ENCODE measurements around the gene PTPRZ1.

PTPRZ1 gene

DNA sequence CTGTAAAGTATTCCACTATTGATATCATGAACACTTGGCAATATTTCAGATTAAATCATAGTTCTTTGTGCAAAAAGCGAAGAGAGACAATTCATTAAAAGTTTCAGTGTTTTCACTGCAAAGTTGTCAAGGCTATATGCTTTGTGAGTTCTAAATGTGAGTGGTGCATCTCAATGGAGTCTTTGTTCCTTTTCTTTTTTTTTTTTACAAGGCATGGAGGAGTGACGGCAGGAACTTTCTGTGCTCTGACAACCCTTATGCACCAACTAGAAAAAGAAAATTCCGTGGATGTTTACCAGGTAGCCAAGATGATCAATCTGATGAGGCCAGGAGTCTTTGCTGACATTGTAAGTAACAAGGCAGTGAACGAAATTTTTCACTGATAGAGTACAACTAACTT, 186.6 kb downstream of the PTPRZ1 start:
- no peak for DNase-seq

DNA sequence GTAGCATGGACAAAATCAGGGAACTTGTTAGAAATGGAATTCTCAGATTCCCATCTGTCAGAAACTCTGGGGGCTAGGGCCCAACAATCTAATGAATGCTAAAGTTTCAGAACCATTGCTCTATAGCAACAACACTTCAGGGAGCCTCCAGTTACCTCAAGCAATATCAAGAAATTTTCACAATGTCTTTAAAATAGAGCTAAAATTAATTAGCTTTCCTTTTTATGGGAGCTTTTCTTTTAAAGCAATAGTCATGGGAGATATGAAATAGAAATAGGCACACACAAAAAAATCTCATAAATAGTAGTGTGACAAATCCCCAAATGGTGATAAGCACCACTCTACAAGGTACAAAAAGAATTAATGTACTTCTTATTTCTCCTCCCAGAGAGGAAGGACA, 190.2 kb downstream of the PTPRZ1 start:
- DNase-seq, result no peak

DNA sequence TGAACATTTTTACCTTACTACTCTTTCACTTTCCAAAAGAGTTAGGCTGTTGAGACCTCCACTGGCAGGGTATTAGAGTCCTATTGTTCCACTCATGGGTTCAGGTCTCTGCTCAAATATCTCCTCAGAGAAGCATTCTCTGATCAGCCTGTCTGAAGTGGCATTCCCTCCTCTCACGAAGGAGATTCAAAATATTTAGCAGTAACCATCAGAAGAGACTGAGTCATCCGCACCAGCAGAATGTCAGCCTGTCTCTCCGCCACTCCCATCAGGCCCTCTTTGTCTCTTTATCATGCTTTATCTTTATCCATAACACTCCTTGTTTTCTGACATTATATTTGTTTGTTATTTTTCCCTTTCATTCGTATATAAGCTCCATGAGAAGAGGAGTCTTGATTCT, 192.0 kb downstream of the PTPRZ1 start:
- no peak for DNase-seq

DNA sequence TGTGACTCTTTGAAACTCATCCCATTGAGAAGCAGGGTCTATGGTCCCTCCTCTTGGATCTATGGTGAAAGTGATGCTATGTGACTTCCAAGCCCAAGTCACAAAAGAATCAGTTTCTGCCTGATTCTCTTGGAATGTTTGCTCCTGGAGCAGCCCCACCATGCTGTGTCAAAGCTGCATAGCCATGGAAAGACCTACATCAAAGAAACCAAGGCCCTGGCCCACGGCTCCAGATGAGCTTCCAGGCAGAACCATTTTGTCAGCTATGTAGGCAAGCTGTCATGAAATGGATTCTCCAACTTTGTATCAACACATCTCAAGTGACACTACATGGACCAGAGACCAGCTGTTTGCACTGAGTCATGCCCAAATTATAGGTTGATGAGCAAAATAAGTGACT, 194.1 kb downstream of the PTPRZ1 start:
- DNase-seq, result no peak

DNA sequence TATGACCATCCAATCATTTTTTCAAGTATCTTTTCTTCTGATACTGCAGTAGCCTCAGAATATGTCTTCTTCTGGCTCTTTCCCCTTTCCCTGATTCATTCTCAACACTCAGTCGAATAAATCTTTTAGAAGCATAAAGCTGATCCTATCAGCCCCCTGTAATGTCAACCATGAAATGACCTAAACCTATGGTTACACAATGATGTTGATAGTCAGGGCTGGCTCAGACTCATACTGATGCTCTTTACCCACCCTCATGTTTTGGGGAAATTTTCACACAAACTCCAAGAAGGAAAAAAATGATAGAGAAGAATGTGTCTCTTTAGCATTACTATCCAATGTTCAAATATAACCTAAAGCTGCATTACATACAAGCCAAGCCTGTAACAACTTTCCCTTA, 195.1 kb downstream of the PTPRZ1 start:
- DNase-seq, result no peak

DNA sequence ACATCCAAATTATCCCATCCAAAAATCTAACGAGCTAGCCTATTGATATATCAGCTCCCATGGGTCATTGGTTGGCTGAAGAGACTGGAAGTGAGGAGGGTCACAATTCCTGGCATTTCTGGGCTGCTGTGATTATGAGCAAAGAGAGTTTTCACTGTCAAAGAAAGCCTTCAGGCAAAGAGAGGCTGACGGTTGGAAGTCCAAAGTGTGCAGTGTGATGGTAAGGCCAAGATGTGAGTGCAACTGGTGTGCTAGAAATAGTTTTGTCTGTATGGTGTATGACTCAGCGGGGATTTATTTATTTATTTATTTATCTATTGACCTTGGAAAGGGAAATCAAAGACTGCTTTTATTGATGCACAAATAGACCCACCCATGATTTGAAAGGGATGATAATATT, 196.0 kb downstream of the PTPRZ1 start:
- no peak for DNase-seq

DNA sequence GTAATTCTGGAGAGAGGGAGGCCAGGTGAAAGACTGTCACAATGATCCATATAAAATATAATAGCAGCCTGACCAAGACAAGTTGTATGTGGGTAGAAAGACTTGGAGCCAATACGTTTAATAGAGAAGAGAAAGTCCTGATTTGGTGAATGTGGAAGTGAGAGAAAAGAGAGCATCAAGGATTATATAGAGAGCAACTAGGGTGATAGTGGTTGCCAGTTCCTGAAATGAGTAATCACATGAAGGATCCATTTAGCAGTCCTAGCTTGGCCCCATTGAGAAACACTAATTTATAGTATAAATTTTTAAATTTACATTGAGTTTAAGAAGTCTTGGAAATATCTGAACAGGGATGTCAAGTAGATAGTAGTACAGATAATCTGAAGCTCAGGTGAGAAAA, 197.1 kb downstream of the PTPRZ1 start:
- DNase-seq, result no peak

DNA sequence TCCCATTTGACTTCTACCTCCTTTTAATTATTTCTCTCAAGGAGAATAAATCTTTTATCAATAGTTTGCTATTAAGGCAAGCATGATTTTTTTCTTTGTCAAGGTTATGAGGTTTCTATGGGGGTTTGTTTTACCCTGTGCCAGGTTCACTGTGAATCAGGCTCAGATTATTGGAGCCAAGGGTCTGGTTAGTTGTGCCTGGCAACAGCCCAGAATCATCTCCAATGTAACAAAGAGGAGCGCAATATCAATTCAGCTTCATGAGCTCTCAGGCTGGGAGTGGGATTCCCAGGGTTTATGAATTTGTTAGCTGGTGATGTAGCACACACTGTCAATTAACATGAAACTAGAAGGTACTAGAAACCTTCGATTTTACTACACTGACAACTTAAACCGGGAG, 197.9 kb downstream of the PTPRZ1 start:
- no peak for DNase-seq

DNA sequence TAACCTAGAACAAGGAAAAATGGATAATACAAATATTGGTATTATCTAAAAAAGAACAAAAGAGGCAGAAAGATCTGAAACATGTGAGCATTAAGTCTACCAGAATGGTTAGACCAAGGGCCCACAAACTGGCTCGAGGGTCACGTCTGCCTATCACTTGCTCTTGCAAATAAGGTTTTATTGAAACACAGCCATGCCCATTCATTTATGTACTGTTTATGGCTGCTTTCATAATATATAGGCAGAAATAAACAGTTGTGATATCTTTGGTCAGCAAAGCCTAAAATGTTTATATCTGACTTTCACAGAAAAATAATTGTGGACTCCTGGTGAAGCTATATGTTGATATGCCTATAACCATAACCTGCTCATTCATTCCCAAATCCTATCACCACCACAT, 199.3 kb downstream of the PTPRZ1 start:
- DNase-seq, result no peak

DNA sequence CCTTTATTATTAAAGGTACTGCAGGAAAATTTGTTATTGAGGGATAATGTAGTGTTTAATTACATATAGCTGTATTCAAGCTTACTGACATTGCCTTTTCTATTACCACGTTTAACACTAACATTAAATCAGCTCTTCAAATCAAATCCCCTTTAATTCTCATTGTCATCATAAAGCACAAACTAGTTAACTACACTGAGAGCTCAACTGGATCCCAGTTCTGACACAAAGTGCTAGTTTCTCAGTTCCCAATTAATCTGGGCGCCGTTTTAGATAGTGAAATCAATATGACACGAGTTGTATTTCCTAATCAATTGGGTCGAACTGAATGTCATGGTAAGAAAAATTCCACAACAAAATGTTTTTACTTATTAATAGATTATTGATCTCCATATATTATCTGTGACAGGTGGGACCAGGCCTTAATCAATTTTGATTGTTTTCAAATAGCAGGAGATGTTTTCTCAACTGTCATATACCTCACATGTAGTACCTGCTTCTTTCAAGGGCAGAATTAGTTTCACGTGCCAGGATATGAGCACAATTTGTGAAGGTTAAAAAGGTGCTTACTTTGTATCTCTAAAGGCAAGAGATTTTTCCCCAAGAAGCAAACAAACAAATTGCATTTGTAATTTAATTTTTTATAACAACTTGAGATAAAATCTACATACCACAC, 200.1 kb downstream of the PTPRZ1 start:
- DNase-seq, result no peak

DNA sequence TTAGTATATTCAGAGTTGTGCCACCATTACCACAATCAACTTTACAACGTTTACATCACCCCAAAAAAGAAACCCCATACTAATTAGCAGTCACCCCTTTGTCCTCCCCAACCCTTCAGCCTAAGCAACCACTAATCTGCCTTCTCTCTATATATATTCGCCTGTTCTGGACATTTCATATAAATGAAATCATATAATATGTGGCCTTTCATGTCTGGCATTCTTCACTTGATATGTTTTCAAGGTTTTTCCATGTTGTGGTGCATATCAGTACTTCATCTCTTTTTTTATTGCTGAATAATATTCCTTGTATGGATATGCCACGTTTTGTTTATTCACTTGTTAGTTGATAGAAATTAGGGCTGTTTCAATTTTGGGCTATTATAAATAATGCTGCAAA, 200.7 kb downstream of the PTPRZ1 start:
- DNase-seq, result no peak

DNA sequence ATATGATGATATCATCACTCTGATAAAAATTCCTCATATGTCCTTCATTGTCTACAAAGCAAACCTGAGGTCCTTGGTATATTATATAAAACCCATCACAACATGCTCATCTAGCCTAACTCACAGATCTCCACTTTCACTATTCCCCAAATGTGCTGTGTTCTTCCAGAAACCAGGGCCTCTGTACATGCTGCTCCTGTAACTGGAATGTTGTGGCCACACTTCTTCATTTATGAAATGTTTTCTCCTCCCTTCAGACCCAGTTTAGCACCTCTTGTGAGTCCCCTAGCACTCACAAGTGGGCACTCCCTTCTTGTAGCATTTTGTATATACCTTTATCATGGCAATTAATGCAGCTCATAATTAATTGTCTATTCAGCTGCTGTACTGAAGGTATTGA, 209.2 kb downstream of the PTPRZ1 start:
- DNase-seq, result no peak

DNA sequence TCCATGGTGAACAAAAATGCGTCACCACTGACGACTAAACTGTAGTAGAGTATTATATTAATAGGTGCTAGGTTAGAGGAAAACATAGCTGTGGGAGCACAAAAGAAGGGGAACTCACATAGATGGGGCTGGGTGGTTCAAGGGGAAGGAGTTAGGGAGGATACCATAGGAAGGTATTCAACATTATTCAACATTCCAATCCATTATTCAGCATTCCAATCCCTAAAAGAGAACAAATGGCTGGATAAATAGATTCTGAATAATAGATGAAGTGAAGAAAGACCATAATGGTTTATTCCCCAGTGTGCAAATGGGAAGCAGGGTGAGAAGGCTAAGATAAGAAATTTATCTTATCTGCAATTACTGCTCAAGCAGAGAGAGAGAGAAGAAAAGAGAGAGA, 209.7 kb downstream of the PTPRZ1 start:
- DNase-seq, result no peak

DNA sequence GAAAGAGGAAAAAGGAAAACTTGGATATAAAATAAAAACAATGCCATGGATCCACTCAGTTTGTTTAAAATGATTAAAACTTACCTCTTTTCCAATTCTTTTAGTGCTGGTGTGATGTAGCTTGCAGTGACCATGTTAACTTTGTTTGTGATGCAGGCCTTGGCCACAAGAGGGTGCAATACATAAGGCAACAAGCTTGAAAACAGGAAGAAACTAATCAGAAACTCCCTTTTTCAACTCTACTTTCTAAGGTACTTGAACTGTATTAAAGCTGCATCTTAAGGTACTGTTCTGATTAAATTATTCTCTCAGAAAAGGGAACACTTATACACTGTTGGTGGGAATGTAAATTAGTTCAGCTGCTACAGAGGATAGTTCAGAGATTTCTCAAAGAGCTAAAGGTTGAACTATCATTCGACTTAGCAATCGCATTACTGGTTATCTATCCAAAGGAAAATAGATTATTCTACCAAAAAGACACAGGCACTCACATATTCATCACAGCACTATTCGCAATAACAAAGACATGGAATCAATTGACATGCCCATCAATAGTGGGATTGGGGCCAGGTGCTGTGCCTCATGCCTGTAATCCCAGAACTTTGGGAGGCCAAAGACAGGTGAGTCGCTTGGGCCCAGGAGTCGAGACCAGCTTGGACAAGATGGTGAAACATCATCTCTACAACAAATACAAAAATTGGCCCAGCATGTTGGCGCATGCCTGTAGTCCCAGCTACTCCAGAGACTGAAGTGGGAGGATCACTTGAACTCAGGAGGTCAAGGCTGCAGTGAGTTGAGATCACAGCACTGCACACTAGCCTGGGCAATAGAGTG, 220.2 kb downstream of the PTPRZ1 start:
- peak; percentile 24 for DNase-seq

DNA sequence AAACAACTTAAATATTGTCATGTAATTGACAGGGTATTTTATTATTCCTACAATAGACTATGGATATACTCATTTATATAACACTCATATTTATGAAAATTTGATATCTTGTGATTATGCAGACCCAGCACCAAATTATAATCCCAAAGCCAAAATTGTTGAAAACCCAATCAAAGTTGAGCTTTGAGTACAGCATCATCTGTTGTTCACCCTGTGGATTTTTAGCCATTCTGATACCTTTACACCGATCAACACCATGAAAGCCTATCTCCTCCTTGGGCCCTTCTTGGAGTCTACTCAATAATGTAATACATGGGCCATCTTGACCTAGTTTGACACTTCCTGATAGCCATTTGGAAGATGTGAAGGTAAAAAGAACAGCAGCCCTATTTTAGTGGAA, 221.6 kb downstream of the PTPRZ1 start:
- DNase-seq, result no peak

DNA sequence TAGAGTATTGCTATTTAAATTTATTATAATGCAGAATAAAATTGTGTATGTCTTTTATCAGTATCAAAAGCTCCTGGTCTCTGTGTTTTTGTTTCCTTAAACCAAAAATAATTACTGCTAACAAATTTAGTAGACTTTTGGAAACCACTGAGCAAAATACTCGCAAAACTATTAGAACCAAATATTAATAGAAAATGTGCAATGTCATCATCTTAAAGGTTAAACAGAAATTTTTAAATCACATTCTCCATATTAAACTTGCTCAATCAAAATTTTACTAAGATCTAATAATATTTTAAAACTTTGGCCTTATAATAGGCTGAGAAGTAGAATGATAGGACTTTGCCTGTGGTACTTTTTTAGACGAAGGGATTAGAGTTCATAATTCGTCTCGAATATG, 222.7 kb downstream of the PTPRZ1 start:
- DNase-seq, result no peak

DNA sequence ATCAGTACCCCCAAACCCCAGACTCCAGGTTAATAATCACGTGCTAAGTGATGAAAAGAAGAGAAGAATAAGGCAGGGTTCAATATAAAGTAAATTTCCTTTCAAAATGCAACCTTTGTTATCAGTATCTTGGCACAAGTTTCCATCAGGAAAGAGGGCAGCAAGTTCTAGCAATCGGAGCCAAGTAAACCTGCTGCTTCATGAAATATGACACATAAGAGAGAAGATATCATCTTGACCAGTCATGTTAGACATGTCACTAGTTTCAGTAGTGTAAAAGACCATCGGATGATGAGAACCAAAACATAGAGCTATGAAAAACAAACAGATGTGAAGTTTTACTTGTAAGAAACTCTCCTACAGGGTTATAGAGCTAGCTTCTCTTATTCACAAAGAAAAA, 227.1 kb downstream of the PTPRZ1 start:
- no peak for DNase-seq

DNA sequence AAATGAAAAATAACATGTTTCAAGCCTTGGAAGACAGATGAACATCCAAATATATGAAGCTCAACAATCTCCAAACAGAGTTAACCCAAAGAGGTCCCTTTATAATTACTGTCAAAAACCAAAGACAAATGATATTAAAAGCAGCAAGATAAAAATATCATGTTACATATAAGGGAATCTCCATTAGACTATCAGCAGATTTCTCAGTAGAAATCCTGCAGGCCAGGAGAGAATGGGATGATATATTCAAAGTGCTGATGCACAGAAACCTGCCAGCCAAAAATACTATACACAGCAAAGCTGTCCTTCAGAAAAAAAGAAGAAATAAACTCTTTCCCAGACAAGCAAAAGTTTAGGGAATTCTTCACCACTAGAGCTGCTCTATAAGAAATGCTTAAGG, 230.1 kb downstream of the PTPRZ1 start:
- no peak for DNase-seq

Measured in NCI-H1436 treated with DMSO at 0.1 percent for 48 hours (cell line).